HUES48 (cell line): ENCODE measurements around the gene GTF3C1.
A peak's percentile ranks its signal among the peaks of the same experiment; 100 is the strongest.
"Not testable (repeated sequence)": the region's sequence is repeated elsewhere in the genome, so short reads cannot be mapped to it uniquely, and the experiment has no call there.

Experiments used
- H3K27ac ChIP-seq: one replicate; pipeline ENCODE4 v1.7.0; 2013; ENCODE audit warnings: low read depth, low read length, inconsistent platforms
- H3K27me3 ChIP-seq: 2 replicates; pipeline ENCODE4 v1.6.1; 2013; ENCODE audit warnings: mild to moderate bottlenecking, low read length; ENCODE audit not compliant: control insufficient read depth, insufficient read depth
- H3K36me3 ChIP-seq: 2 replicates; pipeline ENCODE4 v1.6.1; 2013; ENCODE audit warnings: low read length; ENCODE audit not compliant: control insufficient read depth, insufficient read depth
- H3K4me1 ChIP-seq: 2 replicates; pipeline ENCODE4 v1.6.1; 2013; ENCODE audit warnings: mild to moderate bottlenecking, low read length; ENCODE audit not compliant: control insufficient read depth, insufficient read depth
- H3K4me3 ChIP-seq: 2 replicates; pipeline ENCODE4 v1.5.1; 2013; ENCODE audit warnings: mild to moderate bottlenecking, low read depth, low read length
- H3K9ac ChIP-seq: 2 replicates; pipeline ENCODE4 v1.6.1; 2013; ENCODE audit warnings: mild to moderate bottlenecking, low read depth, low read length, moderate library complexity
- H3K9me3 ChIP-seq: 2 replicates; pipeline ENCODE4 v1.6.1; 2013; ENCODE audit warnings: low read length; ENCODE audit not compliant: control insufficient read depth, insufficient read depth

The GTF3C1 gene

DNA sequence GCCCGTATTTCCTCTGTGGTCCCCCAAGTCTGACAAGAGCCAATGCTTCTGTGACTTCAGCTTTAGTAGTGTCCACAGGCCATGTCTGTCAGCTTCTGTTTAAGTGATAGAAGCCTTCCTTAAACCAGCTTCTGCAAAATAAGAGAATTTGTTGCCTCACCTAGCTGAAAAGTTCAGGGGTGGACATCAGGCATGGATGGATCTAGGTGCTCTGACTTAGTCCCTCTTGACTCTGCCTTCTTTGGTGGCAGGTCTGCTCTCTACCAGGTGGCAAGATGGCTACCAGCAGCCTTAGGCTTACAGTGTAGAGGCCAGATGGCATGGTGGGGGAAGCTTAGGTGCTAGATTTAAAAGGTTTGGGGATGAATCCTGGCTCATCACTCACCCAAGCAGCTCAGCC, 33.9 kb upstream of the GTF3C1 start:
- Histone ChIP-seq H3K9ac (no peak overlapping the region), H3K4me3 (no peak overlapping the region), H3K36me3 (no peaks in the 10 kb centered on the region), H3K27me3 (no peaks in the 10 kb centered on the region), H3K4me1 (peaks cover 5% of the 10 kb centered on the region; the same call in 1 of the 2 replicates), H3K27ac (peak overlapping the region; percentile 13), H3K9me3 (no peaks in the 10 kb centered on the region)

DNA sequence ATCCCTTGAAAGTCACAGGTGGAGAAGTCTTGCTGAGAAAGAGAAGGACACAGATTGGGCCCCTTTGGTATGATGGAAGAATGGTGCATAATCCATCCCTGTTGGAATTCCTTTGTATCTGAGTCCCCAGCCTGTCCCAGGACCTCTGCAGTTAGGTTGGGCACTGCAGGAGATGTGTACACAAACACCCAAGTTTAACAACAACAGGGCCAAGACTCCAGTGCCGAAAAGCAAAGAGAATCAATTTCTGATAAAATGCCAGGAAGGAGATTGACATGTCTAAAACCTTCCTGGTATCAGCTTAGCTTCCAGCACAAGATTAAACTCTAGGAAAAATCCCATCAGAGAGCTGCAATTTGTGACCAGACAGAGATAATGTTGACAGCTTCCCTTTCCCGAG, 33.2 kb upstream of the GTF3C1 start:
- Histone ChIP-seq H3K36me3 (no peaks in the 10 kb centered on the region), H3K9me3 (no peaks in the 10 kb centered on the region), H3K27ac (peak overlapping the region; percentile 13), H3K4me3 (no peak overlapping the region), H3K9ac (no peak overlapping the region), H3K4me1 (peaks cover 5% of the 10 kb centered on the region; the same call in 1 of the 2 replicates), H3K27me3 (no peaks in the 10 kb centered on the region)

DNA sequence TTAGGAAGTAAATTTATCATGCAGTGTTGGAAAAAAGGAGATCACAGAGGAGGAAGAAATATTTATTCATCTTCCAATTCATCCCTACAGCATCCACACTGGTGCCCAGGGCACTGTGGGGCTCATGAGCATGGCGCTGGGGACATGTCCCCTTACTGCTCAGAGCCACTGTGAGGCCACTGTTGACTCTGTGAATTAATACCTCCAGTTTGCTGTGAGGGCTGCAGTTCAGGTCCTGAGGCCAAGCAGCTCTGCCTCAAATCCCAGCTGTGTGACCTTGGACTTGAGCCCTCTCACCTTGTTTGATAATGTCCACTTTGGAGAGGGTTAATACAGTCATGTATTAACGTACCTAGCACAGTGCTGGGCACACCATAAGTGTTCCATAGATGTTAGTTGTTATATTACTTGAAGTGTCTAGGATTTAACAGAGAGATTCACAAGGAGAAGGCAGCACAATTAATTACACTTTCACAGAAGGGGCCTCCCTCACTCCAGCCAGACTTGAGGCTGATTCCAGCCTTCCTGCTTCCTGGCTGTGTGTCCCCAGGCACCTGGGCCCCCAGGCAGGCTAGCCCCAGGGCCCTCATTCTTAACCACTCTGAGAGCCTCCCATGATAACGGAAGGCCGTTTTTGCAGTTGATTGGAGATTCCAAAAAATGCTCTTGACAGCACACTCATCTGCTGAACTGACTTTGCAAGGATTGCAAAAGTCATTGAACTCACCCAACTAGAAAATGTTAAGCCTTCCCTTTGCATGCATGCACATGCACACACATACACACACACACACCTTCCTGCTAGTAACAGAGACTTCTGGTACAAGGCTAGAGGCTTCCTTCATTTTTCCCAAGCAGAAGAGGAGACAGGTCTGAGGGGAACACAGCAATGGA, 29.6 kb upstream of the GTF3C1 start:
- no peak overlapping the region for H3K27ac ChIP-seq
- H3K27me3 ChIP-seq = no peaks in the 10 kb centered on the region
- H3K36me3 ChIP-seq = no peaks in the 10 kb centered on the region
- H3K9ac ChIP-seq = no peak overlapping the region
- H3K4me3 ChIP-seq = no peak overlapping the region
- peaks cover 5% of the 10 kb centered on the region; the same call in 1 of the 2 replicates for H3K4me1 ChIP-seq
- no peaks in the 10 kb centered on the region for H3K9me3 ChIP-seq

DNA sequence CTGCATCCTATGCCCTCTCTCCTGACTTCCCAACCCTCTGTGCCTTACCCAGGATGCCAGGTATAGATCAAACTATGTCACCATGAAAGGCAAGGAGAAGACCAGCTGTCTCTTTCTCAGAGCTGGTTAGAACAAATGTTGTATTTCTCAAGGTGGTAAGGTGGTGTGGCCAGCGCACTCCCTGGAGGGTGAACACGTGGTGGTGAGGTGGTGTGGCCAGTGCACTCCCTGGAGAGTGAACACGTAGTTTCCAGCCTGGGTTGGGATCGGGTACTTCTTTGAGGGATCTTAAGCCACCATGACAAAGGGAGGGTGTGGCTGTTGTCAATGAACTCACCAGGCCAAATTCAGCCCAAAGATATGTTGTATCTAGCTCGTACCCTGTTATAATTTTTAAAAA, 27.0 kb upstream of the GTF3C1 start:
- no peaks in the 10 kb centered on the region for H3K4me1 ChIP-seq
- no peak overlapping the region for H3K9ac ChIP-seq
- H3K4me3 ChIP-seq = no peak overlapping the region
- H3K9me3 ChIP-seq = no peaks in the 10 kb centered on the region
- H3K27me3 ChIP-seq = no peaks in the 10 kb centered on the region
- no peaks in the 10 kb centered on the region for H3K36me3 ChIP-seq
- no peak overlapping the region for H3K27ac ChIP-seq

DNA sequence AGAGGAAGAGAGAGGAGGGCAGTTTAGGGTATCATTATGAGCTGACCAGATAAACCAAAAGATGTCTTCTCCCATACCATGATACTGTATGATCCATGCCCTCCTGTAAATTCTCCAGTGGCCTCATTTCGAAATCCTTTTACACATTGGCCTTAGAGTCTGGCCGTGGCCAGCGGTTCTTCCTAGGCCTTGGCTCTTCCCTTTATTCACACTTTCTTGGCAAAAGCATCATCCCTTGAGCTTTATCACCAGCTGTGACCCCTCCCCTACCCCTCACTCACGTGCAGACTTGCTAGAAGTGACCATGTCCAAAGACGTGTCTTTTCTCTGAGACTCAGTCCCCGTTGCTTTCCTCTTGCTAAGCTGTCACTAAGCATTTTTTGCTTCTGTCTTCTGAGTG, 23.0 kb upstream of the GTF3C1 start:
- Histone ChIP-seq H3K9ac (no peak overlapping the region), H3K4me1 (no peaks in the 10 kb centered on the region), H3K4me3 (no peak overlapping the region), H3K27me3 (no peaks in the 10 kb centered on the region), H3K27ac (no peak overlapping the region), H3K9me3 (no peaks in the 10 kb centered on the region), H3K36me3 (no peaks in the 10 kb centered on the region)

DNA sequence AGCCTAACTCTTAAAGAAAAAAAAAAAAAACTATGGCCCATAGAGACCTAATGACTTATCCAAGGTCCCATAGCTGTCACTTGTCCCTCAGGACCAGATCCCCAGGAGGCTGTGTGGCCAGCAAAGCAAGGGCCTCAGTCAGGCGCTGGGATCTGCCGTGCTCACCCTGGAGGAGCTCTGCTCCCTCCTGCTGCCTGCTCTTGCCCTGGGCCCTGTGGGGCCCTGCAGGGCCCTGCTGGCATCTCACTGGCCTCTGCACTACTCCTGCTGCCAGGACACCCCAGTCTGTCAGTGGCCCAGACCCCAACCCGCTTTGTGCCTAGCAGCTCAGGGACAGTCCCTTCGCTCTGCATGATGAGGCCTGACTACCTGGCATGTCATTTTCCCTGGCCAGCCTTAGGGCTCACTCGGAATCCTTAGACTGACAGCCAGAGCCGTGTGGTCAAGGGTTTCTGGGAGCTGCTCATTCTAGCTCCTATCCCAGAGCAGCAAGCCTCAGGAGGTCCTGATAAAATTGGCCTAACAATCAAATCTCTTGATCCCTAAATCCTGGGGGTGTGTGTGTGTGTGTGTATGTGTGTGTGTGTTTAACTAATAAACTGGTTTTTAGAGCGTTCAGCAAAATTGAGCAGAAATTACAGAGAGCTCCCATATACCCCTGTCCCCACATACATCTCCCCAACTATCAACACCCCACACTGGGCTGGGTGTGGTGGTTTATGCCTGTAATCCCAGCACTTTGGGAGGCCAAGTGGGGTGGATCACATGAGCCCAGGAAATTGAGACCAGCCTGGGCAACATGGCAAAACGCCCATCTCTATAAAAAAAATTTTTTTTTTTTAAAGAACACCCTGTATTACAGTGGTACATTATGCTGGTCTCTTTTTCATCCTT, 22.0 kb upstream of the GTF3C1 start:
- no peaks in the 10 kb centered on the region for H3K9me3 ChIP-seq
- H3K27me3 ChIP-seq = no peaks in the 10 kb centered on the region
- H3K9ac ChIP-seq = no peak overlapping the region
- no peaks in the 10 kb centered on the region for H3K4me1 ChIP-seq
- no peak overlapping the region for H3K4me3 ChIP-seq
- H3K36me3 ChIP-seq = no peaks in the 10 kb centered on the region
- H3K27ac ChIP-seq = no peak overlapping the region

DNA sequence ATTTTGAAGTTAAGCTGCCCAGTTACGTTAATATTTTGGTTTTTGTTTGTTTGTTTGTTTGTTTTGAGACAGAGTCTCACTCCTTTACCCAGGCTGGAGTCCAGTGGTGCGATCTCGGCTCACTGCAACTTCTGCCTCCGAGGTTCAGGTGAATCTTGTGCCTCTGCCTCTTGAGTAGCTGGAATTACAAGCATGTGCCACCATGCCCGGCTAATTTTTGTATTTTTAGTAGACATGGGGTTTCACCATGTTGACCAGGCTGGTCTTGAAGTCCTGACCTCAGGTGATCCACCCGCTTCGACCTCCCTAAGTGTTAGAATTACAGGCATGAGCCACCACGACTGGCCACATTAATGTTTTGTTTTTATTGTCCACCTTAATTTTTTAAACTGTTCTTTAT, 21.3 kb upstream of the GTF3C1 start:
- not testable (repeated sequence) for H3K36me3 ChIP-seq, H3K9me3 ChIP-seq, H3K9ac ChIP-seq, H3K27ac ChIP-seq, H3K4me1 ChIP-seq, H3K4me3 ChIP-seq, H3K27me3 ChIP-seq

DNA sequence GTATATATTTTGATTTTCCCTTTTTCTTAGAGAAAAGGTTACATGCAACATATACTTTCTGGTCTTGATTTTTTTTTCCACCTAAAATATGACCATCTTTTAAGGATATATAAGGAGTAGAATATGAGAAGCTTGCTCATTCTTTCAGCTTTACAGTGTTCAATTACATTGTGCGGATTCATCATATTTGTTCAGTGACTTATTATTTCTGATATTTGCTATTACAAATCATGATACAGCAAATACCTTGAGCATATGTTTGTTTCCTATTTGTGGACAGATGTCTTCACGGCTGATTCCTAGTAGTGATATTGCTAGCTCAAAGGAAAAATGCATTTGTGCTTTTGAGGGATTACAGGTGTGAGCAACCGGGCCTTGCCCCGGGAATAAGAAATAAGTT, 18.4 kb upstream of the GTF3C1 start:
- H3K36me3 ChIP-seq = no peaks in the 10 kb centered on the region
- no peaks in the 10 kb centered on the region for H3K4me1 ChIP-seq
- no peaks in the 10 kb centered on the region for H3K9me3 ChIP-seq
- H3K9ac ChIP-seq = no peak overlapping the region
- no peaks in the 10 kb centered on the region for H3K27me3 ChIP-seq
- H3K4me3 ChIP-seq = no peak overlapping the region
- H3K27ac ChIP-seq = no peak overlapping the region

DNA sequence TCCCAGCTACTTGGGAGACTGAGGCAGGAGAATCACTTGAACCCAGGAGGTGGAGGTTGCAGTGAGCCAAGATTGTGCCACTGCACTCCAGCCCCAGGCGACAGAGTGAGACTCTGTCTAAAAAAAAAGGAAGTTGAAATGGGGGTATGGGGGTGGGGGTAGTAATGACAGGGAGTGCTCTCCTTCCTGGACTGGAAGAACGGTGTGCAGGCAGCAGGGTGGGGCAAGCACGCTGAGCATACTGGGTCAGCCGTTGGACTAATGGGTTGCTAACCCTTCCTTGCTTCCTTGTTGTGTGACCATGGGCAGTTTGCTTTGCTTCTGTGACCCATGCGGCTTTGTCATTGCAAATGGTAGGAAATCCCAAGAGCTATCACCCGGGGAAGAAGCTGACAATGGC, 16.7 kb upstream of the GTF3C1 start:
- Histone ChIP-seq H3K9me3 (no peaks in the 10 kb centered on the region), H3K9ac (no peak overlapping the region), H3K27ac (no peak overlapping the region), H3K4me1 (no peaks in the 10 kb centered on the region), H3K36me3 (no peaks in the 10 kb centered on the region), H3K27me3 (no peaks in the 10 kb centered on the region), H3K4me3 (no peak overlapping the region)

DNA sequence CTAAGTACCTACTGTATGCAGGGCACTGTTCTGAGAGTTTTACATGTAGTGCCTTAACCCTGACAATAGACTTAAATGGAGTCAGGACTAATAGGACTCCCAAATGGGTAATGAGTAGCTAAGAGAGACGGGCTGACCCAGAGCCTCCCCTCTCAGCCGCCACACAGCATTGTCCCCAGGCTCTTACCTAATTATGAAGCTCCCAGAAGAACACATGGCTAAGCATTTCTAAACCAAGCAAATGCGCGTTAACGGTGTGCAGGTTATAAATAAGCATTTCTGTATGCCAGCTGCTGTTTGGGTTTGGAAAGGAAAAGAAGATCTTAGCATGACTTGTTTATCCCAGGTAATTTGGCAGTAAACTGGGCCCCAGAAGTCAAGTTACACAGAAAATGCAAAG, 14.5 kb upstream of the GTF3C1 start:
- no peaks in the 10 kb centered on the region for H3K36me3 ChIP-seq
- no peak overlapping the region for H3K9ac ChIP-seq
- no peaks in the 10 kb centered on the region for H3K9me3 ChIP-seq
- no peaks in the 10 kb centered on the region for H3K27me3 ChIP-seq
- no peak overlapping the region for H3K27ac ChIP-seq
- no peak overlapping the region for H3K4me3 ChIP-seq
- H3K4me1 ChIP-seq = no peaks in the 10 kb centered on the region

DNA sequence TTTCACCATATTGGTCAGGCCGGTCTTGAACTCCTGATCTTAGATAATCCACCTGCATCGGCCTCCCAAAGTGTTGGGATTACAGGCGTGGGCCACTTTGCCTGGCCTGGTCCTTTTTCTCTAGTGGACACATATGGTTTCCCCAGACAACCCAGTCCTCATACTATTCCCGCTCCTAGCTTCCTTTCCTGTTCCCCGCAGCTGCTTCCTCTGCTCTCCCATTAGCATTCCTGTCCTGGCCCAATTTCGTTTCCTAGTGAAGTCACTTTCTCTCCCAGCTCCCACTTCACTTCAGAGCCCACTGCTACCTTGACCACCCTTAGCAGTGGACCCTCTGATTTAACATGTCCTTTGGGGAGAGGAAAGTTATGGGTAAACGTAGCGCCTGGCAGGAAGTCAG, 11.5 kb upstream of the GTF3C1 start:
- Histone ChIP-seq H3K9ac (no peak overlapping the region), H3K27ac (no peak overlapping the region), H3K4me3 (no peak overlapping the region), H3K27me3 (no peaks in the 10 kb centered on the region), H3K36me3 (no peaks in the 10 kb centered on the region), H3K4me1 (no peaks in the 10 kb centered on the region), H3K9me3 (no peaks in the 10 kb centered on the region)
